Gastroesophageal sphincter (tissue), 3 donors: ENCODE data around the gene KLK1.

ENCODE experiments used
- CTCF ChIP-seq, 4 experiments: fragments of 200-600 bp in 2 of 4; fragments of 450-650 bp in 2 of 4; sonication (generic) in 1 of 4; IDR thresholded peaks; one replicate each; pipeline ENCODE4 v1.5.1; 2017 to 2019; ENCODE audit warnings: antibody characterized with exemption in 4 of 4, mild to moderate bottlenecking in 2 of 4, moderate library complexity in 2 of 4
- EP300 ChIP-seq: sonication (generic); formaldehyde crosslinking; IDR thresholded peaks from one replicate; pipeline ENCODE4 v1.6.1; 2017; ENCODE audit warnings: antibody characterized with exemption, mild to moderate bottlenecking
- POLR2AphosphoS5 ChIP-seq: sonication (generic); formaldehyde crosslinking; IDR thresholded peaks from one replicate; pipeline ENCODE4 v1.6.1; 2017; ENCODE audit warnings: antibody characterized with exemption

DNA sequence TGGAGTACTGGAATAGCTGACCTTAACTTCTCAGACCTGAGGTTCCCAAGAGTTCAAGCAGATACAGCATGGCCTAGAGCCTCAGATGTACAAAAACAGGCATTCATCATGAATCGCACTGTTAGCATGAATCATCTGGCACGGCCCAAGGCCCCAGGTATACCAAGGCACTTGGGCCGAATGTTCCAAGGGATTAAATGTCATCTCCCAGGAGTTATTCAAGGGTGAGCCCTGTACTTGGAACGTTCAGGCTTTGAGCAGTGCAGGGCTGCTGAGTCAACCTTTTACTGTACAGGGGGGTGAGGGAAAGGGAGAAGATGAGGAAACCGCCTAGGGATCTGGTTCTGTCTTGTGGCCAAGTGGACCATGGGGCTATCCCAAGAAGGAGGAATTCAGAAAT lies 37.4 kb upstream of the KLK1 start:
- TF ChIP-seq CTCF (IDR thresholded peaks at IDR 0.05): no peak
- TF ChIP-seq POLR2AphosphoS5: no peak
- no peak for TF ChIP-seq EP300
